Activated naive CD4-positive, alpha-beta T cell treated with Interleukin-2 at 50 U/mL for 16 hours (primary cell): ENCODE data around the gene PITPNM2.
A peak's percentile ranks its signal among the peaks of the same experiment; 100 is the strongest.
"Not testable (repeated sequence)": the region's sequence is repeated elsewhere in the genome, so short reads cannot be mapped to it uniquely, and the experiment has no call there.

Experiments used
- DNase-seq: peaks from one replicate; pipeline ENCODE4 v3.0.0-alpha.2; 2020

PITPNM2 gene

GRCh38 chr12:123115409-123116121 is 35.3 kb downstream of the PITPNM2 start:
- DNase-seq = no peak

GRCh38 chr12:123114304-123115083 is 36.4 kb downstream of the PITPNM2 start:
- DNase-seq = no peak

- DNase-seq = no peak
These were observed 37.9 kb downstream of the PITPNM2 start for GRCh38 chr12:123113026-123113425.

GRCh38 chr12:123111498-123112165 is 39.3 kb downstream of the PITPNM2 start:
- no peak for DNase-seq

GRCh38 chr12:123109319-123109772 is 41.5 kb downstream of the PITPNM2 start:
- DNase-seq = no peak

GRCh38 chr12:123108682-123109066 is 42.2 kb downstream of the PITPNM2 start:
- no peak for DNase-seq

GRCh38 chr12:123107926-123108681 is 42.8 kb downstream of the PITPNM2 start:
- DNase-seq = no peak

- DNase-seq = peak; percentile 45
These were observed 44.1 kb downstream of the PITPNM2 start for GRCh38 chr12:123106640-123107359.

- no peak for DNase-seq
These were observed 45.6 kb downstream of the PITPNM2 start for GRCh38 chr12:123105211-123105826.

GRCh38 chr12:123104809-123105208 is 46.1 kb downstream of the PITPNM2 start:
- DNase-seq = no peak

- DNase-seq = not testable (repeated sequence)
These were observed 46.8 kb downstream of the PITPNM2 start for GRCh38 chr12:123104094-123104493.

GRCh38 chr12:123102781-123103503 is 47.9 kb downstream of the PITPNM2 start:
- DNase-seq = no peak

- no peak for DNase-seq
These were observed 48.5 kb downstream of the PITPNM2 start for GRCh38 chr12:123102366-123102765.

- no peak for DNase-seq
These were observed 49.4 kb downstream of the PITPNM2 start for GRCh38 chr12:123101526-123101925.
